ENCODE results near the gene TNFAIP3.

Gene TNFAIP3

GRCh38 chr6:137866200-137866913, 702 bp upstream of the TNFAIP3 start:
- DNase-seq: no peak

DNA sequence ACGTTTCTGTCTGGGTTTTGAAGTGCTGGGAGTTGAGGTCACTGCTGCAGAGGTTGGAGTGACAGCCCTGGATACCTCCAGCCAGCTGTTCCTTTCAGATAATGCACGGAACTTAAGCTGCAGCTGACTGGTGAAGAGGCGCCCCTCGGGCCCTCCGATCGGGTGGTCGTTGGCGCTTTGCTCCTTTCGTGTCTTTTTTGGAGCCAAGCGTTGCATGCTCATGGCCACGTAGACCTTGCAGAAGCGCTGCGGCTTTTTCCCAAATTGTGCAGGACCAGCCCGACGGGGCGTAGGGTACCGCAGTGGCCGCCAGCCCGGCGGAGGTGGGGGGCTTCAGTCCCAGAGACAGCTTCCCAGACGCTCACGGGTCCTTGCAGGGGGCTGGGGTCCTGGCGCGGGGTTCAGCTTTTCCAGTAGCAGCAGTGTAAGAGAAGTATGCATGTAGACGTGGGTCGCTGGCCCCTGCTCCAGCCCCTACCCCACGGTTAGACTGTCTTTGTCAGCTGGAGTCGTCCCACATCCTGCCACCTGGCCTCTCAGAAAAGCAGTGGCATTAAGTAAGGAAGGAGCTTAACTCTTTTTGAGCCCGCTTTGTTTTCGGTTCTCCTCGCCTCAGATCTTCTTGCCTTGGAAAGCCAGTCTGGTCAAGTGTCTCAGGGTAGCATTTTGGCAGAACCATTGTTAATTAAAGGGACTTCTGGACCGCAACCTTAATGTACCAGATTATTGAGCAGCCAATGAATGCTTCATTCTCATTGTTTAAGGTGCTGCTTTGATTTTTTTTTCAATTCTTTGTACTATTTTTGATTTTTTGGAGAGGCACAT, 838 bp downstream of the TNFAIP3 start:
- DNase-seq: peak; percentile 33

GRCh38 chr6:137868721-137869548, 1.9 kb downstream of the TNFAIP3 start:
- DNase-seq: no peak

GRCh38 chr6:137869549-137870307, 2.7 kb downstream of the TNFAIP3 start:
- no peak for DNase-seq

DNA sequence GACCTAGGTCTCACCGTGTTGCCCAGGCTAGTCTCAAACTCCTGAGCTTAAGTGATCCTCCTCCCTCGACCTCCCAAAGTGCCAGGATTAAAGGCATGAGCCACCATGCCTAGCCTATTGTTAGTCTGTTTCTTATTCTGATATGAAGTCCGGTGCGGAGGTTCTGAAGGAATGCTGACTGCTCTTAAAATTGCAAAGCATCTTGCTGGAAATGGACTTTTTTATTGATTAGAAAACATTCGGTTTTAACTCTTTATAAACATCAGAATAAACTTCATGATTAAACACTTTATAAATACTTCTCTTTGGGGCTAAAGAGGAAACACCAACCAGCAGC, 3.2 kb downstream of the TNFAIP3 start:
- no peak for DNase-seq

DNA sequence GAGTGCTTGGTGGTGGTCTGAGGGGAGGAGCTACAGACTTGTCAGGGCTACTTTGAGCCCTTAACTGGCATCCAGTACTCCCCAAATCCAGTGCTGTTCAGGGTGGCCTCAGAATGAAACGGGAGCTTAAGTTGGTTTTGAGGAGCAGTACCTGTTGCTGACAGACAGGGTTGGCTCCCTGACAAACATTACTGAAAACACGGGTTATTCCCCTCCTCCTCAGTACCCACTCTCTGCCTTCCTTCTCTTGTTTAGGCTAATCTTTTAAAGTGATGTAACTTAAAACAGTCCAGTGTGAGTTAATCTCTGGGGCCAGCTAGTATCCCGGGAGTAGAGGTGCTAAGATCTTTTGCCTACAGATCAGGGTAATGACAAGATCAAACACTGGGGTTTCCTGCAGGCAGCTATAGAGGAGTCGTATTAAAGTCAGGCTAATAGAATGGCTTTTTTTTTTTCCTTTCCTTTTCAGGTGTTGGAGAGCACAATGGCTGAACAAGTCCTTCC, 3.7 kb downstream of the TNFAIP3 start:
- DNase-seq: no peak

DNA sequence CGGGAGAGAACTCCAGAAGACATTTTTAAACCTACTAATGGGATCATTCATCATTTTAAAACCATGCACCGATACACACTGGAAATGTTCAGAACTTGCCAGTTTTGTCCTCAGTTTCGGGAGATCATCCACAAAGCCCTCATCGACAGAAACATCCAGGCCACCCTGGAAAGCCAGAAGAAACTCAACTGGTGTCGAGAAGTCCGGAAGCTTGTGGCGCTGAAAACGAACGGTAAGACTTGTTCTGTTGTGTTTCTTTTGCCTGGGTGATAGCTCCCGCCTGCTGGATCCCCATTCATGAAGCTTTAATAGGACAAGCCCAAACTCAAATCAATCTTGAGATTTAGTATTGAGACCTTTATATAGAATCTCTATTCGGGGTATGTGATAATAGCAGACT, 4.2 kb downstream of the TNFAIP3 start:
- no peak for DNase-seq

DNA sequence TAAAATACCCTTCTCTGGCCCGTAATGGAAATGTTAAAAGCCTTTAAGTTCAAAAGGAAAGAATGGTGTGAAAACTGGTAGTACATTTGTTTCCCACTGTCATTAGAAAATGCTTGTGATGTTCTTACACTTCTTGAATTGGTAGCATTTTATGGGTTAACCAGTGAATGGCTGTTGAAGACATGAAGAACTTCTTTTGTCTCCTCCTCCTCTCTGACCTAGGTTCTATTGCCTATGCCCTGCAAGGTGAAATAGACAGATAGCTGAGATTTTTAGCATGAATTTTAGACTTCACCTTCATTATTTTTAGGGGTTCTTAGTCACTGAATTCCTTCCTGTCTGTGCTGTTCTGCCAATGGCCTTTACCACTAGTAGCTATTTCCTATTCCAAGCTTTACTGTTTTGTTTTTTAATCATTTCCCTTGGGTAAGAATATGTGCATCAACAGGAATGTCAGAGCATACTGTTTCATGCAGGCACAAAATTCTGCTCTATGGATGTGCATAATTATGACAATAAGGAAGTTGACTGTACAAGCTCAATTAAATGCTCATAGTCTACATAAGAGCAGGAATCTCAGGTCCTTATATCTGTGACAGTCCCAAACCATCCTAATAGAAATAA, 4.9 kb downstream of the TNFAIP3 start:
- DNase-seq: no peak

DNA sequence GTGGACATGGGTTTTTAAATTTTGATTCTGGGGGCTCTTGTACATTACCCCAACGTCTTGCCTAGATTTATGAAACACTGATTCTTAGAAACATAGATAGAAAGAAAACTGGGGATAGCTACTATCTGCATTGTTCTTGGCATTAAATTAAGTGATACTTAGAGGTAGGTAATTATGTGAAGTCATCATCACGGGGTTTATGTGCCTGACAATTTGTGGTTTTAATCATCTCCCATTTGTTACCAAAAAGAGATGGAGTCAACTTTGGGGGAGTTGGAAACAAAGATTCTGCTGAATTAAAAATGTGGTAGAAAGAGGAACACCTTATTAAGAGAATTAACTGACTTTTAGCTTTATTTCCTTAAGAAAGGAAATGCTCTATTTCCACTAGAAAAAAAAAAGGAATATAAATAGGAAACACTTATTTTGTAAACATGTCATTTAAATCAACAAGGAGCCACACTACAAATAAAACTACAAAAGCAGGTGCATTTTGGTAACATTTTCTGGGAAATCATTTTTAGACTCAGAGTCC, 5.6 kb downstream of the TNFAIP3 start:
- DNase-seq: no peak

GRCh38 chr6:137873273-137873762, 6.3 kb downstream of the TNFAIP3 start:
- no peak for DNase-seq

GRCh38 chr6:137874204-137875057, 7.4 kb downstream of the TNFAIP3 start:
- DNase-seq: no peak

GRCh38 chr6:137875058-137875520, 8.0 kb downstream of the TNFAIP3 start:
- DNase-seq: no peak

- DNase-seq: no peak
These were observed 8.5 kb downstream of the TNFAIP3 start for GRCh38 chr6:137875606-137876005.

DNA sequence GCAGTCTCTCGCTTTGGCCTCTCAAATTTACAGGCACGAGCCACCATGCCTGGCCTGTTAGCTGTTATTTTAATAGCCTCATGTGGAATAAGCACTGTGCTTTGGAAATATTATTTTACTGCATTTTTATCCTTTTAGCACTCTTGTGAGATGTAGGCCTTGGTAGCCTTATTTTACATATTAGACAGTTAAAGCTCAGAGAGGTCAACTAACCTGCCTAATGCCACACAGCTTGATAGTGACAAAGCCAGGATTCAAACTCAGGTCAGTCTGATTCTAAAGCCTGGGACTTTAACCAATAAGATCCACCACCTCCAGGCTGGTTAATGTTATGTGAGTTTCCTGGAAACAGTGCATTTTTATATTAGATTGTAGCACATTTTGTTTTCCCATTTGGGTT, 9.5 kb downstream of the TNFAIP3 start:
- DNase-seq: no peak

- DNase-seq: no peak
These were observed 10.1 kb downstream of the TNFAIP3 start for GRCh38 chr6:137877113-137877512.

GRCh38 chr6:137877606-137878005, 10.5 kb downstream of the TNFAIP3 start:
- no peak for DNase-seq

DNA sequence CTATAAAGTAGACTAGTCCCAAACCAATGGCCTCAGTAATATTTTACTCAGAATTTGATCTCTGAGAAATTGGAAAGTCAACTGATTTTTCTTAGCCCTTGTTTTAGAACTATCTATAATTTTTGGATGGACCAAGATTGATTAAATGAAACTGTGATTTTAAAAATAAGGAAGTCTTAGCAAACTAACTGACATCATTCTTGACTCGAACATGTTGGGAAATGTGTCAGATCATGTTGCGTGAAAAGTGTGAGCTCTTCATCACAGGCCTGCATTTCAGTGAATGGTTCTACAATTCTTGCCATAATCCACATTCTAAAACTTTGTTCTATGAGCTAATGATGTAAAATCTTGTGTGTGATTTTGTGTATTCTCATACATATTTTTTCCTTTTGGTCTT, 11.0 kb downstream of the TNFAIP3 start:
- DNase-seq: no peak

GRCh38 chr6:137878486-137879285, 11.6 kb downstream of the TNFAIP3 start:
- no peak for DNase-seq

GRCh38 chr6:137879299-137879698, 12.2 kb downstream of the TNFAIP3 start:
- DNase-seq: no peak

Measured in NCI-H2171 treated with DMSO at 0.1 percent for 48 hours (cell line).